Small intestine (tissue), 7 donors: Measurements from ENCODE around the gene SRR. TPM values are rescaled to one million over a fixed set of nuclear protein-coding genes. Genes with fewer than 3 reads are reported as not detected.

Source experiments
- DNase-seq, 2 donors: peaks; one replicate each; pipeline versions ENCODE4 v3.0.0 to v3.0.0-alpha.2; 2013
- FAIRE-seq: peaks from 2 replicates; lab custom pipeline; 2012; peaks lifted over from hg19 to GRCh38; lab: Jason Lieb, UNC
- H3K27ac ChIP-seq, 3 donors: one replicate each; pipeline ENCODE4 v1.5.1; 2013; ENCODE audit warnings: low read length in 2 of 3, mild to moderate bottlenecking in 2 of 3, control low read depth in 1 of 3, inconsistent platforms in 1 of 3, low read depth in 1 of 3, moderate library complexity in 1 of 3
- H3K27me3 ChIP-seq, 3 donors: one replicate each; pipeline ENCODE4 v1.6.1; 2013; ENCODE audit warnings: low read length in 3 of 3, inconsistent platforms in 1 of 3; ENCODE audit not compliant: control insufficient read depth in 3 of 3, insufficient read depth in 3 of 3
- H3K36me3 ChIP-seq, 3 donors: one replicate each; pipeline ENCODE4 v1.6.1; 2013; ENCODE audit warnings: low read length in 3 of 3, inconsistent platforms in 1 of 3, low read depth in 1 of 3, mild to moderate bottlenecking in 1 of 3, moderate library complexity in 1 of 3; ENCODE audit not compliant: control insufficient read depth in 3 of 3, insufficient read depth in 2 of 3
- H3K4me1 ChIP-seq, 3 donors: one replicate each; pipeline ENCODE4 v1.6.1; 2013; ENCODE audit warnings: low read length in 2 of 3, inconsistent platforms in 1 of 3, low read depth in 1 of 3, mild to moderate bottlenecking in 1 of 3, moderate library complexity in 1 of 3; ENCODE audit not compliant: control insufficient read depth in 3 of 3, insufficient read depth in 2 of 3
- H3K4me3 ChIP-seq, 3 donors: one replicate each; pipeline ENCODE4 v1.5.1; 2013; ENCODE audit warnings: low read length in 3 of 3, control low read depth in 1 of 3, inconsistent platforms in 1 of 3, low read depth in 1 of 3, mild to moderate bottlenecking in 1 of 3, moderate library complexity in 1 of 3
- H3K9me3 ChIP-seq, 2 donors: one replicate each; pipeline ENCODE4 v1.6.1; 2013; ENCODE audit warnings: low read depth in 1 of 2, low read length in 1 of 2; ENCODE audit not compliant: control insufficient read depth in 2 of 2, insufficient read depth in 1 of 2
- WGBS, 3 donors: extraction: QIAGEN DNeasy Blood & Tissue Kit; methylation state at CpG; one replicate each; pipeline ENCODE4 v1.1.7; 2013; 5-methylcytosine and 5-hydroxymethylcytosine counted together
- polyA plus RNA-seq, 4 donors: library from polyadenylated mRNA; stranded (reverse) in 3 of 4; unstranded in 1 of 4; fragments of 200-250 nt in 3 of 4; fragments of 120-200 nt in 1 of 4; gene quantifications; one replicate each; pipeline versions ENCODE4 v1.2.1 to v1.2.3, GENCODE V29; 2013
- donor health status: healthy with polysubstance abuse.
- donor health status: control.
- donor health status: control.
- donor health status: Bipolar disorder and iron deficiency.
- donor health status: healthy.

SRR gene
- polyA plus RNA-seq, 4 donors: 2.2 to 8.3 (median 4.7) TPM

- FAIRE-seq (no peak), DNase-seq (no peak)
- Histone ChIP-seq H3K27me3 (no peaks in the 10 kb centered on the region), H3K9me3 (no peaks in the 10 kb centered on the region), H3K4me1 (no peaks in the 10 kb centered on the region), H3K4me3 (no peak overlapping the region), H3K27ac (no peak overlapping the region), H3K36me3 (peaks cover 2 to 95% (median 2%) of the 10 kb centered on the region in 3 donors)
- 86 to 94% (median 91%) methylated on average over 26 of the region's 26 CpGs for WGBS, 3 donors
These were observed 63.2 kb downstream of the SRR start for GRCh38 chr17:2366747-2367494.

- Histone ChIP-seq H3K27me3 (no peaks in the 10 kb centered on the region), H3K36me3 (peaks cover 2 to 94% (median 2%) of the 10 kb centered on the region in 3 donors), H3K4me1 (no peaks in the 10 kb centered on the region), H3K9me3 (no peaks in the 10 kb centered on the region), H3K27ac (no peak overlapping the region), H3K4me3 (no peak overlapping the region)
- no peak for FAIRE-seq
- no peak for DNase-seq
- 82 to 93% (median 83%) methylated on average over 8 of the region's 8 CpGs for WGBS, 3 donors
These were observed 64.6 kb downstream of the SRR start for GRCh38 chr17:2368359-2368758.

GRCh38 chr17:2369039-2369438 is 65.3 kb downstream of the SRR start:
- WGBS, 3 donors: 72 to 92% (median 83%) methylated on average over 5 of the region's 5 CpGs
- FAIRE-seq (no peak), DNase-seq (no peak)
- H3K27ac ChIP-seq: no peak overlapping the region
- no peaks in the 10 kb centered on the region for H3K4me1 ChIP-seq
- H3K4me3 ChIP-seq: no peak overlapping the region
- no peaks in the 10 kb centered on the region for H3K27me3 ChIP-seq
- no peaks in the 10 kb centered on the region for H3K9me3 ChIP-seq
- peaks cover 2 to 92% (median 2%) of the 10 kb centered on the region in 3 donors for H3K36me3 ChIP-seq

- no peak overlapping the region for H3K27ac ChIP-seq
- no peak for DNase-seq
- H3K9me3 ChIP-seq: no peaks in the 10 kb centered on the region
- H3K4me1 ChIP-seq: no peaks in the 10 kb centered on the region
- 68 to 91% (median 80%) methylated on average over 16 to 20 of the region's 20 CpGs for WGBS, 3 donors
- no peaks in the 10 kb centered on the region for H3K27me3 ChIP-seq
- FAIRE-seq: no peak
- no peak overlapping the region for H3K4me3 ChIP-seq
- peaks cover 2 to 92% (median 2%) of the 10 kb centered on the region in 3 donors for H3K36me3 ChIP-seq
These were observed 65.9 kb downstream of the SRR start for GRCh38 chr17:2369551-2370210.

- H3K36me3 ChIP-seq: peaks cover 2 to 90% (median 2%) of the 10 kb centered on the region in 3 donors
- H3K27me3 ChIP-seq: no peaks in the 10 kb centered on the region
- H3K27ac ChIP-seq: no peak overlapping the region
- FAIRE-seq (no peak), DNase-seq (no peak)
- 89 to 94% (median 91%) methylated on average over 11 of the region's 11 CpGs for WGBS, 3 donors
- no peak overlapping the region for H3K4me3 ChIP-seq
- no peaks in the 10 kb centered on the region for H3K4me1 ChIP-seq
- H3K9me3 ChIP-seq: no peaks in the 10 kb centered on the region
These were observed 66.5 kb downstream of the SRR start for GRCh38 chr17:2370211-2370589.

GRCh38 chr17:2371183-2372130 is 67.7 kb downstream of the SRR start:
- no peak for DNase-seq
- WGBS, 3 donors: 93 to 96% (median 95%) methylated on average over 30 of the region's 30 CpGs
- H3K27ac ChIP-seq: no peak overlapping the region
- no peaks in the 10 kb centered on the region for H3K4me1 ChIP-seq
- H3K9me3 ChIP-seq: no peaks in the 10 kb centered on the region
- H3K27me3 ChIP-seq: no peaks in the 10 kb centered on the region
- H3K36me3 ChIP-seq: peaks cover 0 to 91% (median 2%) of the 10 kb centered on the region in 3 donors
- H3K4me3 ChIP-seq: no peak overlapping the region
- no peak for FAIRE-seq

GRCh38 chr17:2372180-2372579 is 68.4 kb downstream of the SRR start:
- Histone ChIP-seq H3K9me3 (no peaks in the 10 kb centered on the region), H3K36me3 (peaks cover 0 to 91% (median 4%) of the 10 kb centered on the region in 3 donors), H3K4me1 (no peaks in the 10 kb centered on the region), H3K27ac (no peak overlapping the region), H3K4me3 (no peak overlapping the region), H3K27me3 (no peaks in the 10 kb centered on the region)
- 95 to 96% (median 96%) methylated on average over 25 to 26 of the region's 26 CpGs for WGBS, 3 donors
- FAIRE-seq: no peak
- DNase-seq: no peak

GRCh38 chr17:2372681-2373080 is 68.9 kb downstream of the SRR start:
- no peaks in the 10 kb centered on the region for H3K9me3 ChIP-seq
- no peak for FAIRE-seq
- H3K36me3 ChIP-seq: peaks cover under 1 to 91% (median 4%) of the 10 kb centered on the region in 3 donors
- H3K27ac ChIP-seq: no peak overlapping the region
- H3K4me1 ChIP-seq: no peaks in the 10 kb centered on the region
- no peak overlapping the region for H3K4me3 ChIP-seq
- no peaks in the 10 kb centered on the region for H3K27me3 ChIP-seq
- DNase-seq: no peak
- WGBS, 3 donors: 88 to 93% (median 90%) methylated on average over 16 of the region's 16 CpGs
